K562 (cell line): ENCODE measurements around the gene ITGB5.

Experiments used
- ARNT ChIP-seq, 2 experiments: fragments of 450-650 bp; IDR thresholded peaks; 2 replicates each; pipeline ENCODE4 v1.6.1; 2016; ENCODE audit warnings: mild to moderate bottlenecking in 1 of 2
- CREM ChIP-seq: IDR thresholded peaks from 2 replicates; pipeline ENCODE4 v1.6.1; 2014; ENCODE audit warnings: antibody characterized with exemption, low read depth
- FOXP4 ChIP-seq: sonication (generic); formaldehyde crosslinking; IDR thresholded peaks from 2 replicates; pipeline ENCODE4 v1.8.0; 2022; ENCODE audit warnings: mild to moderate bottlenecking, missing genetic modification reagents, borderline replicate concordance
- NEUROD1 ChIP-seq: fragments of 150-350 bp; IDR thresholded peaks from 2 replicates; pipeline ENCODE4 v1.6.1; 2014; ENCODE audit warnings: borderline replicate concordance, low read length, low read depth; ENCODE audit not compliant: partially characterized antibody
- NFIC ChIP-seq: fragments of 450-650 bp; IDR thresholded peaks from 2 replicates; pipeline ENCODE4 v1.6.1; 2017; ENCODE audit warnings: mild to moderate bottlenecking, inconsistent platforms
- POLR2A ChIP-seq: fragments of 450-650 bp; conservative IDR thresholded peaks from 2 replicates; pipeline ENCODE4 v1.6.1; 2016
- TAF1 ChIP-seq: IDR thresholded peaks from 2 replicates; pipeline ENCODE4 v1.6.1; 2011; ENCODE audit warnings: mild to moderate bottlenecking, low read length, moderate library complexity; ENCODE audit not compliant: insufficient read depth, control insufficient read depth, severe bottlenecking; ENCODE audit errors: extremely low read depth
- TBL1XR1 ChIP-seq, 2 experiments: IDR thresholded peaks; 2 replicates each; pipeline ENCODE4 v1.6.1; 2012; ENCODE audit warnings: improper control_type of control experiment in 2 of 2, low read length in 2 of 2, mild to moderate bottlenecking in 1 of 2
- ZNF644 ChIP-seq: fragments of 200-800 bp; sonication (Bioruptor generic); IDR thresholded peaks from 2 replicates; pipeline ENCODE4 v1.6.1; 2016; ENCODE audit warnings: low read depth, missing genetic modification characterization, missing compliant biosample characterization
- TF ChIP-seq, protein P1 (sequence below), 3 experiments: IDR thresholded peaks in 2 of 3; conservative IDR thresholded peaks in 1 of 3; 2 replicates each; pipeline ENCODE4 v1.5.1; 2011 to 2012; ENCODE audit warnings: low read length in 3 of 3, mild to moderate bottlenecking in 3 of 3, control low read depth in 2 of 3, improper control_type of control experiment in 1 of 3, inconsistent platforms in 1 of 3, low read depth in 1 of 3, mixed read lengths in 1 of 3, moderate library complexity in 1 of 3; ENCODE audit not compliant: insufficient read depth in 2 of 3

DNA sequence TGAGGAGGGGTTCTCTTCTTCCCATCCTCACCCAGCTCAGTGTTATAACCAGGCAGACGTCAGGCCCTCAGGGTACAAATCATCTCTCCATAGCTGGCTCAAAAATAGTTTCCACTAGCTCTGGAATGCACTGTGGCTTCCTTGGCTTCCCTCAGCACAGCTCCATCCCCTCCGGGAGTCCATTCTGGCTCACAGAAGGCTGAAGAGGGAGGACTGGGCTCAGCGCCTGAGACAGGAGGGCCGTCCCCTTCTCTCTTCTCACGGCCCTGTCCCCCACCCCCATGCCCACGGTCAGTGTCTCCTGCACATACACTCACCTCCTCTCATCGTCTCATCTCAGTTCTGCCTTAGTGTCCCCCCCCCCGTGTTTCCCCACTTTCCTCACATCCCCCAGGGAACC is 106.8 kb downstream of the ITGB5 start:
- TF ChIP-seq FOXP4 (CRISPR knock-in tag) (no peak), POLR2A (no peak), TAF1 (no peak), ZNF644 (no peak), TBL1XR1 (IDR thresholded peaks at IDR 0.05; ENCODE audit: low read length in 2 of 2) (no peak), ARNT (IDR thresholded peaks at IDR 0.05) (no peak), CREM (no peak), NFIC (no peak), NEUROD1 (no peak)
- TF ChIP-seq, protein P1, sequence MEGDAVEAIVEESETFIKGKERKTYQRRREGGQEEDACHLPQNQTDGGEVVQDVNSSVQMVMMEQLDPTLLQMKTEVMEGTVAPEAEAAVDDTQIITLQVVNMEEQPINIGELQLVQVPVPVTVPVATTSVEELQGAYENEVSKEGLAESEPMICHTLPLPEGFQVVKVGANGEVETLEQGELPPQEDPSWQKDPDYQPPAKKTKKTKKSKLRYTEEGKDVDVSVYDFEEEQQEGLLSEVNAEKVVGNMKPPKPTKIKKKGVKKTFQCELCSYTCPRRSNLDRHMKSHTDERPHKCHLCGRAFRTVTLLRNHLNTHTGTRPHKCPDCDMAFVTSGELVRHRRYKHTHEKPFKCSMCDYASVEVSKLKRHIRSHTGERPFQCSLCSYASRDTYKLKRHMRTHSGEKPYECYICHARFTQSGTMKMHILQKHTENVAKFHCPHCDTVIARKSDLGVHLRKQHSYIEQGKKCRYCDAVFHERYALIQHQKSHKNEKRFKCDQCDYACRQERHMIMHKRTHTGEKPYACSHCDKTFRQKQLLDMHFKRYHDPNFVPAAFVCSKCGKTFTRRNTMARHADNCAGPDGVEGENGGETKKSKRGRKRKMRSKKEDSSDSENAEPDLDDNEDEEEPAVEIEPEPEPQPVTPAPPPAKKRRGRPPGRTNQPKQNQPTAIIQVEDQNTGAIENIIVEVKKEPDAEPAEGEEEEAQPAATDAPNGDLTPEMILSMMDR (IDR thresholded peaks at IDR 0.05 in 2 of 3, conservative IDR thresholded peaks at IDR 0.05 in 1 of 3; ENCODE audit: insufficient read depth in 2 of 3, low read depth in 1 of 3, low read length in 3 of 3) = no peak
